ENCODE results near the gene FAM149A.

- TF ChIP-seq CTCF (IDR thresholded peaks at IDR 0.05; ENCODE audit: insufficient read depth, low read depth, low read length) (no peak), EZH2 (IDR thresholded peaks at IDR 0.05; ENCODE audit: insufficient read depth, low read length) (no peak)
These were observed 35.7 kb upstream of the FAM149A start, which contains the start of gene TLR3 for GRCh38 chr4:186068581-186069348.
